GM19238 (cell line): ENCODE data around the gene IRGQ.
"Not testable (repeated sequence)": the region's sequence is repeated elsewhere in the genome, so short reads cannot be mapped to it uniquely, and the experiment has no call there.

Experiments
- DNase-seq: peaks from one replicate; pipeline ENCODE4 v3.0.0; 2011; ENCODE audit warnings: low spot score; ENCODE audit not compliant: insufficient read length

The IRGQ gene

DNA sequence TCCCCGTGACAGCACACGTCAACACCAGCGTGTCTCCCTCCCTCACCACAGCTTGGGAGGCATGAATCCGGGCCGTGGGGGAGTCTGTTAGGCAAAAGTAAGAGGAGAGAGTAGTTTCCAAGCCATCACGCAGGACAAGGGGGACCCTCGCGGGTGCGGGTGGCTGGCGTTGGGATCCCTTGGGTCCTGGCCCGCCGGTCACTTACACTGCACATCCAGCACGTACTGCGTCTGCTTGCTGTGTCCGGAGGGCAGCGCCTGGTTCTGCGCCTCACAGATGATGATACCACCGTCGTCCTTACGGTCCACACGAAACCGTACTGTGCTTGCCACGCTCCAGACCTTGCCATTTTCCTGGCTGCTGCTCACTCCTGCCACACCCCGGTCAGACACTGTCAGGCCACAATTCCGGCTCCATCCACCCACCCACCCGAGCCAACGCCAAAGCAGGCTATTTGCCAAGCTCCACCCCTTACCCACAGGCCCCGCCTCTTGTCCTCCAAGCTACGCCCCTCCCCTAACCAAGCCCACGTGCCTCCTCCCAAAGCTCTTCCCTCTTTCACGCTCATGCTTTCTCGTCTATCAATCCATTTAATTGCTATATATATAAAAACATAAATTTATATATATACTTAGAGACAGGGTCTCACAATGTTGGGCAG, 30.1 kb upstream of the IRGQ start:
- no peak for DNase-seq

DNA sequence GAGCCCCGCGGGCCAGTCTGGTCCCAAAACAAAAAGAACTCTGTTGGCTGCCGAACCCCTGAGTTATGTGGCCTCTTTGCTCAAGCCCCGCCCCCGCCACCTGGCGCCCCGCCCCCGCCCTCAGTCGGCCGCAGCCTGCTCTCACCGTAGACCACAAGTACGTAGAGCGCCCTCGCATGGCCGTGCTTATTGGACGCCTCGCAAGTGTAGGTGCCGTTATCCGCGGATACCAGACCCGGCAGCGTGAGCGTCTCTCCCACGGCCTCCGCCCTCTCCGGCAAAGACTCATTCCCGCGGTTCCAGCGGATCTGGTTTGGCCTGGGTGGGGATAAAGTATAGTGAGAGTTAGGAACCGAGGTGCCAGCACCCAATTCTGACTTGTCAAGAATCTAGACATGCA, 29.0 kb upstream of the IRGQ start:
- peak; percentile 63 for DNase-seq

DNA sequence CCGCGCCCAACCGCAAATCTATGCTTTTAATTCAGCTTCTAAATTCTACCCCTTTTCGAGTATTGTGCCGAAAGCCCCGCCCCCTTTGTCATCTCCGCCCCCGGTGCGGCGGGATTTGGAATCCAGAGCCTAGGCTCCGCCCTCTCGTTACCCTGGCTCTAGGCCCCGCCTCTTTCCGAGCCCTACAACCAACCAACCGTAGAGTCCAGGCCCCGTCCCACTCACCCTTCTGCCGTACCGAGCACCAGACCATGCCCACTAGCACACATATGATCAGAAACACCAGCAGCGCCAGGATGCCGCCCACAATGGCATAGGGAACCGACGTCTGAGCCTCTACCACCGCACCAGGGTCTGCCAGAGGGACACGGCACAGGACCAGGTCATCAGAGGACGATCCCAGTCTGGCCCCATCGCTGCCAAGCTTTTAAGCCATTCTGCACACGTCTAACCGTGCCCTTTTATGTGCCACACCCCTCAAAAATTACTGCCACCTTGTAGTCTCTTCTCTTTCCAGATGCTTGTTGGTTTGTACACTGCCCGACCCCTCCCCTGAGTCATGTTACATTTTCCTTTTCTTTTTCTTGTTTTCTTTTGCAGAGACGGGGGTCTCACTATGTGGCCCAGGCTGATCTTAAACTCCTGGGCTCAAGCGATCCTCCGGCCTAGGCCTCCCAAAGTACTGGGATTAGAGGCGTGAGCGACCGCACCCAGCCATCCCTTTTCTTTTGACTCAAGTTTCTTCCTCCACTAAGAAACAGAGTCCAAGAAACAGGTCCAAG, 28.1 kb upstream of the IRGQ start:
- DNase-seq: no peak

DNA sequence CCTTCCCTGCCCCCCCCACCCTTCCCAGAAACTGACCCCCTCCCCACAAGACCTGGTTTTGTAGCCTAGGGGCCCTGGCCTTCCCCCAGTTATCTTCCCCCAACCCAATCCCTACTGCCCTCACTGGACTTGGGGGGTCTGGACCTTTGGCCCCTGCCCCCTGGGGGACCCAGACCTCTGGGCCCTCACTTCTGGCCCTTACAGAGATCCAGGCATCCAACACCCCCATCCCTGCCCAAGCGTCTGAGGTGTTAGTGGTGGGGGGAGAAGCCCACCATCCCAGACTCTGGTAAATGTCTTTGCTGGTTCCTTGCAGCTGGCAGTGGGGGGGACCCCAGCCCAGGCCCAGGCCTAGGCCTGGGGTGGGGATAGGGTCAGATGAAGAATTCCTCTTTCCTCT, 27.0 kb upstream of the IRGQ start:
- DNase-seq: no peak

DNA sequence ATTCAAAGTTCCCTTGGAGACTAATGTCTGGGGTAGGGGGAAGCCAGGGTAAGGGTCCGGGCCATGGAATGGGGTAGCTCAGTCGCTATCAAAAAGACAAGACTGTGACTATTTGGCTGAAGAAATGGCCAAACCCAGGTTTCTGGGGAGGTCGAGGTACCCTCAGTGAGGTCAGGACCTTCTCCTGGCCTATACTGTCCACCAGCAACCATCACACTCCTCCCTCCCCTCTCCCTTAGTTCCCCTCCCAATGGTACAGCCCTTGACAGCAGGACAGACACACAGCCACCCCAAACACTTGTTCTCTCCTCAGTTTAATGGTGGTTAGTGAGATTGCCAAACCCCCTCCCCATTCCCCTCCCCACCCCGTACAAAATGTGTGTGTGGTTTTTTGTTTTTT, 26.1 kb upstream of the IRGQ start:
- no peak for DNase-seq

DNA sequence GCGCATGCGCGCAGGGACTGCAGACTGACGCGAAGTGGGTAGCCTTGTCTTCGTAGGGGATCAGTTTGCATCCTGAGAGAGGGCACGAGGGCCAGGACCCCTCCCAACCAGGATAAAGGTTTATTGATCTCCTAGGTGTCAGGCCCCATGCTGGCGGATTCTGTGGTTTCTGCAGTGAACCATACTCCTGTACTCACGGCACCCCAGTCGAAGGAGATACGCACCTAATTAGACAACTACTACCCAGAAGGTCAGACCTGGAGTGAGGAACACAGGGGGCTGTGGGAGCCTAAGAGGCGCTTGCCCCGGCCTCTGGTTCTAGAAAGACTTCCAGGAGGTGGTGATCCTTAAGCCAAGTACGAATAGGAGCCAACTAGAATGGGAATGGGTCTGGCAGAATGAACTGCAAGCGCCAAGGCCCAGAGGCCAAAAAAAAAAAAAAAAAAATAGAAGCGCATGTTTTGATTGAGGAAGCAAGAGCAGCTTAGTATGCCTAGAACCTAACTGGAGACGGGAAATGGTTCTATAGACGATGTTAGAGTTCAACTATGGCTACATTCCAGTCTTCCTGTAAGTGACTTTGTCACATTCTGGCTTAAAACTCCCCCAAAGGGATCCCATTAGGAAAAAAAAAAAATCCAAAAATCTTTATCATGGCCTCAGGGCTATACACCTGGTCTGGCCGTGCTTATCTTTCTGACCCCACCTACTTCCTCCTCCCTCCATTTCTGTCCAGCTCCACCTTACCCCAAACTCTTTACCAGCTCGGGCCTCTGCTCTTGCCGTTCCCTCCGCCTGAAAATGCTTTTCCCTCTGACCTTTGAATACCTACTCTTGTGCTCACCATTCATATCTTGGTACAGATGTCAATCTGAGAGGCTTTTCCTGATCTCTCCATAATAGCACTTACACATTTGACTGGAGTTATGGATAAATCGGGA, 24.4 kb upstream of the IRGQ start:
- DNase-seq: no peak

DNA sequence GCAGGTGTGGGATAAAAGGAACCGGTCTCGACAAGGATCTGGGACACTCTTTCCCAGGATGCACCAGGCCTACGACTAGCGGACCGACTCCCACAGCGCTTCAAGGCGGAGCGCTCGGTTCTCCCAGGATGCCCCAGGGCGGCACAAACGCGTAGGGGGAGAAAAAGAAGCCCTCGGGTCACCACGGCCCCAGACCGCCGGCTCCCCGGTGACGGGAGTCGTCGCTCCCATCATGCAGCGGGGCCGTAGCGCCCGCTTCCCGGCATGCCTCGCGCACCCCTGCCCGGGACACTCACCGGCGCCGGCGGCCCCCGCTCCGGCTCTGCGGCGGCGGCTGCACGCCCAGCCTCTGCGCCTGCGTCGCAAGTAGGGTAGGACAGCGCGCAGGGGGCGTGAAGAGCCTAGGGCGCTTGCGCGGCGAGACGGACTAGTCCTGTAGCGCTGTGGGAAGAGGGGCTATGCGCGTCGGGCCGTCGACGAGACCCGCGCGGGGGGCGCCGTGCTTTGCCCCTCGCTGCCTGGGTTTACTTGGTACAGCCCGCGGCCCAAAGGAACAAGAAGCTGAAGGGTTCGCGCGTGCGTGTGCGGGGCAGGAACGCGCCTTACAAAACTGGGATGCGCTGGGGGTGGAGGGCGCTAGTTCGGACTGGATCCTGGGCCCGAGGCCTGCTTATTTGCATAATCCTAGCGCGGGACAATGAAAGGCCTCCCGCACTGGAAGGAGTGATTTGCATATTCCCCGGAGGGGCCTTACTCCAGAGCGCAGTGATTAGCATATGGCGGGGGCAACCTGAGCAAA, 23.5 kb upstream of the IRGQ start, which contains the start of gene ZNF428:
Gene ZNF428, minus strand, starts transcription at position 368 of the 799 bp plus-strand sequence. CDS start 5,325 bp downstream, outside the sequence.
- peak; percentile 90 for DNase-seq

DNA sequence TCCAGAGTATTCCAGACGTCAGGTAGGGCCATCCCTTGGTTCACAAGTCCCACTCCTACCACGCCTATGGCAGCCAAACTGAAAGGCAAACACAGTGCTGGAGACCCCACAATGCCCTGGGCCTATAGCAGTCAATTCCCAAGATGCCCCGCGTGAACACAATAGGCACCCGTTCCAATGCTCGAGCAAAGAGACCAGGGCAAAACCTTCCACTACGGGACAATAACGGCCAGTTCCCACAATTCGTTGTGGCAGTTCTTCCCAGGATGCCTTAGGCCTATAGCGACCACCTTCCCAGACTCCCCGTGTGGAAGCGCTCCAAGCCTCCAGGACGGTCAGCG, 23.0 kb upstream of the IRGQ start:
- peak; percentile 62 for DNase-seq

DNA sequence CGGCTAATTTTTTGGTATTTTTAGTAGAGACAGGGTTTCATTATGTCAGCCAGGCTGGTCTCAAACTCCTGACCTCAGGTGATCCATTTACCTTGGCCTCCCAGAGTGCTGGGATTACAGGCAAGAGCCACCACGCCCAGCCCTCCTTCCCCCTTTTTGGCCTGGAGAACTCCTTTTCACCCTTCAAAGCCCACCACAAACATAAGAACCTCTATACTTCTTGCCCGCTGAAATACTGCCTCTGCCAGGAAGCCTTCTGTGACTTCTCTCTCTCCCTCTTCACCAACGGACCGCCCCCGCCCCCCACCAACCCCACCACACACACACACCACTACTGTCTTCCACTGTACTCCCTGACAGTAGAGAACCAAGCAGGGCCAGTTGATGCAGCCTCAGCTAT, 21.0 kb upstream of the IRGQ start:
- DNase-seq: no peak

DNA sequence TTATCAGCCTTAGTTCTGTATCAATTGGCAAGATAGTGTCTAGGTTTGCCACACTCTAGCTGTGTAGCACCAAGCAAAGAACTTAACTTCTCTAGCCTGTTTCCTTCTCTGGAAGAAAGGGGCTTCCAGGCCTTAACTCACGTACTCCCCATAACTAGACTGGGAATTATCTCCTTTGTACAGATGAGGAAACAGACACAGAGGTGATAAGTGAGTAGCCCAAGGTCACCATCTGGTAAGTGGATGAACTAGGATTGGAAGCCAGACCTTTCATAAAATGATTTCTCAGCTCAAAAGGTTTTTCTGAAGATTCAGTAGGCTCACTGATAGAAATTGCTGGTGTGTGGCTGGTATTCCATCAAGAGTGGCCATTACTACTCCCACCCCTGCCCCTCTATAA, 20.4 kb upstream of the IRGQ start:
- DNase-seq: no peak

DNA sequence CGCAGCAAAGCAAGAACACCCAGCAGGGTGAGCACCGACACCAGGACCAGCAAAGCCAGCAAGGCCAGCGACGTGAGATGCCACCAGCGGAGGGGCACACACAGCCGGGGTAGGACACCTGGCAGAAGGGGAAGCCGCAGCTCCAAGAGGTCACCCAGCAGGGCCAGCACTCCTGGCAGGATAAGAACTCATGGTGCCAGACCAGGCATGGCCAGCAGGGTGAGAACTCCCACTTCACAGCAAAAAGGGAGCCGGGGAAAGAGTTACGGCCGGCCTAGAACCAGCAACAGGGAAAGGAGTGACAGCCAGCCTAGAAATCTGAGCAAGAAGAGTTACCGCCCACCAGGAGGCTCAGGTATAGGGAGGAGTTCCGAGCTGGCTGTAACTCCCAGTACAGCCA, 16.4 kb upstream of the IRGQ start:
- no peak for DNase-seq

DNA sequence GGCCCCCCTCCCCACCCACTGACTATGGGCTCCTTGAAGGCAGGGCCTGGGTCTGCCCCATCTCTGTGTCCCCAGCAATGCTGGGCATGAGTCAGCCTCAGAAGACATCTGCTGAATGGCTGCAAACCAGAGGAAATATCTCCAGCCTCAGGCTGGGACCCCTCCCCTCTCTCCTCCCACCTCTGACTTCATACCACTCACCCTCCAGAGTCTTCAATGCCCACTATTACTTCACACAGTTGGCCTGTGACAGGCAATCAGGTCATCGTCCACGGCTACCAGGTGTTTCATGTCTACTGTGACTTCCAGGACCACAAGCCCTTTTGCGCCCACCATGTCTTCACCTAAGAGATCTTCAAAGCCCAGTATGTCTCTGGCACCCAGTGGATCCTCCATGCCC, 15.9 kb upstream of the IRGQ start, which contains the start of gene SRRM5:
Gene SRRM5, plus strand, starts transcription at position 301 of the 400 bp plus-strand sequence. Its CDS starts 34 bp downstream, at position 335.
- no peak for DNase-seq

DNA sequence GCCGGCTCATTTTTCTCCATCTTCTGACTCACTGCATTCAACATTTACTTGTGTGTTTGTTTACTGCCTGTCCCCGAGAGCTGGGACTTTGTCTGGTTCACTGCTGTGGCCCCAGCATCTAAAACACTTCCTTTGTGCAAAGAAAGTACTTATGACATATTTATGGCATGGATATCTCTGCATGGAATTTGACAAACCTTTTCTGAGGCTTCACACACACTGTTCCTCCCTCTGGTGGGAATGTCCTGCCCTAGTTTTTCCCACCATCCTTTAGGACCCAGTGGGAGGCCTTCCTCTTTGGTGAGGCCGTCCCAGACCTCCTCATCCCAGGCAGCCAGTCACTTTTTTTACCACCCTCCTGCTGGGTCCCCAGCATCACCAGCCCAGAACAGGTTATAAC, 14.6 kb upstream of the IRGQ start:
- DNase-seq: no peak

DNA sequence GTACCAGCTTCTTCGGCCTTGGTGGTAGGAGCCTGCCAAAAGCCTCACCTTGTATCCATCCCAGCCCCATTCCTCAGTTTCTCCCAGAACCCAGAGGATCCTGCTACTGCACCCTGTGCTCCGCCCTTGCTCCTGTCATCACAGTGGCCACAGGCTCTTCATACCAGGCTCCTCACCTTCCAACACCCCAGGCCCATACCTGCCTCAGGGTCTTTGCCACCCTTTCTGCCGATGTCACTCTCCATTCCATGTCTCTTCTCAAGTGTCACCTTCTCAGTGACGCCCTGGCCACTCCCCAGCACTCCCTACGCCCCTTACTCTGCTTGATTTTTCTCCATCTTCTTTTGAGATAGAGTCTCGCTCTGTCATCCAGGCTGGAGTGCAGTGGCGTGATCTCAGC, 13.9 kb upstream of the IRGQ start:
- no peak for DNase-seq

DNA sequence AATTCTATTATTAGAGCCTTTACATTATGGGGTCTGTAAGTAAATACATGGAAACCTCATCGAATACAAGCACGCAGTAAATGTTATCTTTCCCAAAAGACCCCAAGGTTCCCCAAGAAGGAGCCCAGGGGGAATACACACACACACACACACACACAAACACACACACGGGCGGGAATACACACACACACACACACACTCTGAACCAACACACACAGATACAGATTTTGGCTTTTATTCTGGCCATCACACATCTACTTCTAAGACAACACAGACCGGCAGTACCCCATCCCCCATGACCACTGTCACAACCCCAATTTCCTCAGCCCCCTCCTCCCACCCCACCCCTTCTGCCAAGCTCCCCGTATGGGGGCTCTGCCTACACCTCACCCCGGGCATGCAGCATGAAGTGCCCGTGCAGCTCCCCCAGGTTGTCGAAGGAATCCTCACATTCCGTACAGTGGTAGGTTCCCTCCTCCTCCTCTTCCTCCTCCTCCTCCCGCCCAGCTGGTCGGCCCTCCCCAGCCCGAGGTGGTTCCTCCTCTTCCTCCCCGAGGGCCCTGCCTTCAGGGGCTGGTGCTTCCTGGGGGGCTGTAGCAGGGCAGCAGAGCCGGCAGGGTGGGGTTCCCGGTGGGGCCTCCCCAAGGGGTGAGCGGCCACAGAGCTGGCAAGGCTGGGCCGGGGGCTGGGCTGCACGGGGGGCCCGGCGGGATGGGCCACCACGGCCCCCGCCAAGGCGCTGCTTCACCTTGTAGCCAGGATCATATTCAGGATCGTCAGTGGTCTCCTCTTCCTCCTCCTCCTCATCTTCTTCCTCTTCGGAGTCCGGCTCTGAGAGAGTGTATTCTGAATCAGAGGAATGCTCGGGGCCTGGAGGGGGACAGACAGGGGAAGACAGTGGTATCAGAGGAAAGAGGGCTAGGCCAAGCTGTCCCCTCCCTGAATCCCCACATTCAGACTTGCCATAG, 11.6 kb upstream of the IRGQ start:
- DNase-seq: no peak

DNA sequence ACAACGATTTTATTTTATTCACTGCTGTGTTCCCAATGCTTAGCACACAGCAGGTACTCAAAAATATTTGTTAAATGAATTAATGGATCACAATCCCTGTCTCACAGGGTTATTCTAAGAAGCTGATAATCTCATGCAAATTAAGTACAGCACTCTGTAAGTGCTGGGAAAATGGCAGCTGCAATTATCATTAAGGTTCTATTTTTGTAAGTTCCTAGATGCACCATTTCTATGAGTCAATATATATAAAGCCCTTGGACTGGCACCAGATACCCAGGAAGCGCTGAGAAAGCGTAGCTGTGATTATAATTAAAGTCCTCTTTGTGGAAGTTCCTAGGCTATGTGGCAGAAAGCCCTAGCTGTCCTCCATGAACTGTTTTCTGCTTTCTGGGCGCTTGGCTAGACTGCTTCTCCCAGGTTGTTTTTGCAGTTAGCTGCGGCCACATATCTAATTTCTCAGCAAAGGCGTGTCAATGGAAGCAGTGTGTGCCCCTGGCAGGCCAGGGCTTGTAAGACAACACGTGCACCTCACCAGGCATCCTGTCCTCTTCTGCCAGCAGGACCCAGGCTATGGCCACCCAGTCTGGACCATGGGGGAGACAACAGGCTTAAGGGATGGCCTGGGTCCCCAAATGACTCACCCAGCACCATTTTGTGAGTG, 10.8 kb upstream of the IRGQ start:
- DNase-seq: no peak

DNA sequence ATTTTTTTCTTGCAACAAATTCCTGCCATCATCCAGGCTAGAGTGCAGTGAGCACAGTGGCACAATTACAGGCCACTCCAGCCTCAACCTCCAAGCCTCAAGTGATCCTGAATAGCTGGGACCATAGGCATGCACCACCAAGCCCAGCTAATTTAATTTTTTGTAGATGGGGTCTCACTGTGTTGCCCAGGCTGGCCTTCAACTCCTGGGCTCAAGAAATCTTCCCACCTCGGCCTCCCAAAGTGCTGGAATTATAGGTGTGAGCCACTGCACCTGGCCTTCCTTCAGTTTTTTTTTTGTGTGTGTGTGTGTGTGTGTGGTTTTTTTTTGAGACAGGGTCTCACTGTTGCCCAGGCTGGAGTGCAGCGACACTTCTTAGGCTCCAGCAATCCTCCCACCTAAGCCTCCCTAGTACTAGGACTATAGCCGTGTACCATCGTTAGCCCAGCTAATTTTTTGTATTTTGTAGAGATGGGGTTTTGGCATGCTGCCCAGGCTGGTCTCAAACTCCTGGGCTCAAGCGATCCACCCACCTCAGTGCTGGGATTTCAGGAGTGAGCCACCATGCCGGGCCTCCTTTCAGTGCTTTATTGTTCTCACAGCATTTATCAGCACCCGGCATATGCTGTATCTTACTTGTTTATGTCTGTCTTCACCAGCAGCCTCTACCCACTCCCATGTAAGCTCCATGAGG, 10.1 kb upstream of the IRGQ start:
- no peak for DNase-seq

DNA sequence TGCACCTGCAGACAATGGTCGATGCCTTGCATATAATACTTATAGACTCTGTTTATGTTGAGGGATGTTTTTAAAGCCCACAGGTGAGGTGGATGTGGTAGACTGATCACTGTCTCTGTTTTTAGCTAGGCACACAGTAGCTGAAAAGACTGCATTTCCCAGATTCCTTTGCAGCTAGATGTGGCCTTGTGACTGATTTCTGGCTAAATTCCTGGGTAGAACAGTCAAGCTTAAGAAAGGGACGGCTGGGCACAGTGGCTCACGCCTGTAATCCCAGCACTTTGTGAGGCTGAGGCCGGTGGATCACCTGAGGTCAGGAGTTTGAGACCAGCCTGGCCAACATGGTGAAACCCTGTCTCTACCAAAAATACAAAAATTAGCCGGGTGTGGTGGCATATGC, 4.4 kb upstream of the IRGQ start:
- not testable (repeated sequence) for DNase-seq
